GM18507 (cell line): ENCODE data around the gene AGTPBP1.
"Not testable (repeated sequence)": the region's sequence is repeated elsewhere in the genome, so short reads cannot be mapped to it uniquely, and the experiment has no call there.

Source experiments
- DNase-seq: peaks from one replicate; pipeline ENCODE4 v3.0.0; 2011; ENCODE audit warnings: low read depth; ENCODE audit not compliant: insufficient read length; ENCODE audit errors: extremely low spot score
- FAIRE-seq: peaks from 2 replicates; lab custom pipeline; 2011; peaks lifted over from hg19 to GRCh38; lab: Jason Lieb, UNC

AGTPBP1 gene

GRCh38 chr9:85741875-85742596 lies at the start of gene AGTPBP1:
AGTPBP1 (minus strand) TSS chr9:85741954; CDS start chr9:85712533, 29,421 bp downstream.
- DNase-seq = peak; percentile 92
- peak; percentile 86 for FAIRE-seq

- FAIRE-seq = peak; percentile 81
These were observed 44.4 kb upstream of the AGTPBP1 start for GRCh38 chr9:85786116-85786515.

GRCh38 chr9:85773844-85774243 lies 32.1 kb upstream of the AGTPBP1 start:
- not testable (repeated sequence) for DNase-seq
- peak; percentile 21 for FAIRE-seq

More at GRCh38 chr9:85786116-85786515, 44.4 kb upstream of the AGTPBP1 start:
- not testable (repeated sequence) for DNase-seq

- FAIRE-seq, DNase-seq: not testable (repeated sequence)
These were observed 20.0 kb upstream of the AGTPBP1 start for GRCh38 chr9:85761802-85762201.

- FAIRE-seq = not testable (repeated sequence)
These were observed 16.0 kb upstream of the AGTPBP1 start for GRCh38 chr9:85757716-85758115.

GRCh38 chr9:85756216-85756615 lies 14.5 kb upstream of the AGTPBP1 start:
- FAIRE-seq, DNase-seq: not testable (repeated sequence)

More at GRCh38 chr9:85757716-85758115, 16.0 kb upstream of the AGTPBP1 start:
- DNase-seq = not testable (repeated sequence)

GRCh38 chr9:85746309-85746708 lies 4.6 kb upstream of the AGTPBP1 start:
- DNase-seq (no peak), FAIRE-seq (no peak)

- no peak for FAIRE-seq
- no peak for DNase-seq
These were observed 3.4 kb upstream of the AGTPBP1 start for GRCh38 chr9:85745203-85745602.

GRCh38 chr9:85744480-85744879 lies 2.7 kb upstream of the AGTPBP1 start:
- FAIRE-seq (no peak), DNase-seq (no peak)

GRCh38 chr9:85743275-85744128 lies 1.7 kb upstream of the AGTPBP1 start:
- FAIRE-seq (no peak), DNase-seq (no peak)

GRCh38 chr9:85742597-85742936 lies 813 bp upstream of the AGTPBP1 start:
- DNase-seq (no peak), FAIRE-seq (no peak)

- FAIRE-seq (no peak), DNase-seq (no peak)
These were observed 469 bp downstream of the AGTPBP1 start for GRCh38 chr9:85741095-85741874.

GRCh38 chr9:85740787-85741094 lies 1.0 kb downstream of the AGTPBP1 start:
- FAIRE-seq (peak; percentile 45), DNase-seq (no peak)

- no peak for FAIRE-seq
- no peak for DNase-seq
These were observed 3.2 kb downstream of the AGTPBP1 start for GRCh38 chr9:85738509-85738908.

GRCh38 chr9:85737671-85738070 lies 4.1 kb downstream of the AGTPBP1 start:
- DNase-seq = no peak
- no peak for FAIRE-seq

- no peak for DNase-seq
- FAIRE-seq = no peak
These were observed 10.7 kb downstream of the AGTPBP1 start for GRCh38 chr9:85730916-85731630.

- no peak for DNase-seq
- no peak for FAIRE-seq
These were observed 11.9 kb downstream of the AGTPBP1 start for GRCh38 chr9:85729882-85730281.

- DNase-seq = no peak
- no peak for FAIRE-seq
These were observed 14.3 kb downstream of the AGTPBP1 start for GRCh38 chr9:85727500-85727899.

GRCh38 chr9:85726737-85727136 lies 15.0 kb downstream of the AGTPBP1 start:
- FAIRE-seq = no peak

More at GRCh38 chr9:85726737-85727136, 15.0 kb downstream of the AGTPBP1 start:
- DNase-seq = no peak
